Breast epithelium (tissue), 3 donors: ENCODE data around the gene STT3B.

Experiments used
- POLR2A ChIP-seq: fragments of 450-650 bp; IDR thresholded peaks from one replicate; pipeline ENCODE4 v1.6.1; 2016; ENCODE audit warnings: antibody characterized with exemption, mild to moderate bottlenecking, moderate library complexity
- POLR2AphosphoS5 ChIP-seq, 3 donors: sonication (generic); formaldehyde crosslinking; IDR thresholded peaks; one replicate each; pipeline ENCODE4 v1.6.1; 2017; ENCODE audit warnings: antibody characterized with exemption in 3 of 3
- TF ChIP-seq, protein P1 (sequence below), 3 donors: fragments of 450-650 bp; IDR thresholded peaks; one replicate each; pipeline ENCODE4 v1.5.1; 2016 to 2017; ENCODE audit warnings: antibody characterized with exemption in 3 of 3, mild to moderate bottlenecking in 3 of 3, moderate library complexity in 3 of 3

DNA sequence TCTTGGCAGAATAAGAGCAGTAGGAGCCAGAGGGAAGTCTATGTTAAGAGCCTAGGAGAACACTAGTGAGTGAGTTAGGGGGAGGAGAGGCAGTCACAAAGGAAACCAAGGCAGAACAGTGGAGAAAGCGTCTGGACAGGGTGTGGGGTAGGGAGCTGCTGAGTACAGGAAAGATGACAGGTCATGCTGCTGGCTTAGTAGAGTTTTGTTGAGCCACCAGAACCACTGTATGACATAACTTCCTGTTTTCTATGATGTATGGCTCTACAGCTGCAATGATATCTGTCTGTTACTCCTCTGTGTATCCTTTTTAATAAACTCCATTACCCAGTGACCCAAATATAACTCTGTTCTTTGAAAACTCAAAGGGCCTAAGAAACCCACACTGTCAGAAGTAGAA, 10.6 kb upstream of the STT3B start:
- TF ChIP-seq POLR2AphosphoS5 (IDR thresholded peaks at IDR 0.05) (no peak), POLR2A (no peak)
- TF ChIP-seq, protein P1, sequence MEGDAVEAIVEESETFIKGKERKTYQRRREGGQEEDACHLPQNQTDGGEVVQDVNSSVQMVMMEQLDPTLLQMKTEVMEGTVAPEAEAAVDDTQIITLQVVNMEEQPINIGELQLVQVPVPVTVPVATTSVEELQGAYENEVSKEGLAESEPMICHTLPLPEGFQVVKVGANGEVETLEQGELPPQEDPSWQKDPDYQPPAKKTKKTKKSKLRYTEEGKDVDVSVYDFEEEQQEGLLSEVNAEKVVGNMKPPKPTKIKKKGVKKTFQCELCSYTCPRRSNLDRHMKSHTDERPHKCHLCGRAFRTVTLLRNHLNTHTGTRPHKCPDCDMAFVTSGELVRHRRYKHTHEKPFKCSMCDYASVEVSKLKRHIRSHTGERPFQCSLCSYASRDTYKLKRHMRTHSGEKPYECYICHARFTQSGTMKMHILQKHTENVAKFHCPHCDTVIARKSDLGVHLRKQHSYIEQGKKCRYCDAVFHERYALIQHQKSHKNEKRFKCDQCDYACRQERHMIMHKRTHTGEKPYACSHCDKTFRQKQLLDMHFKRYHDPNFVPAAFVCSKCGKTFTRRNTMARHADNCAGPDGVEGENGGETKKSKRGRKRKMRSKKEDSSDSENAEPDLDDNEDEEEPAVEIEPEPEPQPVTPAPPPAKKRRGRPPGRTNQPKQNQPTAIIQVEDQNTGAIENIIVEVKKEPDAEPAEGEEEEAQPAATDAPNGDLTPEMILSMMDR (IDR thresholded peaks at IDR 0.05) = no peak
